Mucosa of stomach (tissue), 1 donor: ENCODE results near the gene SORCS2.

Experiments
- H3K27me3 ChIP-seq: one replicate; pipeline ENCODE4 v1.7.0; 2013; ENCODE audit warnings: mild to moderate bottlenecking, low read length; ENCODE audit not compliant: control insufficient read depth, insufficient read depth
- H3K36me3 ChIP-seq: one replicate; pipeline ENCODE4 v1.7.0; 2013; ENCODE audit warnings: low read length; ENCODE audit not compliant: control insufficient read depth, insufficient read depth
- H3K4me1 ChIP-seq: one replicate; pipeline ENCODE4 v1.7.0; 2013; ENCODE audit warnings: mild to moderate bottlenecking, low read length; ENCODE audit not compliant: control insufficient read depth, insufficient read depth
- H3K4me3 ChIP-seq: one replicate; pipeline ENCODE4 v1.7.0; 2013; ENCODE audit warnings: low read length
- H3K9ac ChIP-seq: one replicate; pipeline ENCODE4 v1.7.0; 2013; ENCODE audit warnings: mild to moderate bottlenecking, low read length, moderate library complexity
- H3K9me3 ChIP-seq: one replicate; pipeline ENCODE4 v1.7.0; 2013; ENCODE audit warnings: mild to moderate bottlenecking, low read length, moderate library complexity; ENCODE audit not compliant: control insufficient read depth
- donor health status: Pancreatic carcinoma.

The SORCS2 gene

DNA sequence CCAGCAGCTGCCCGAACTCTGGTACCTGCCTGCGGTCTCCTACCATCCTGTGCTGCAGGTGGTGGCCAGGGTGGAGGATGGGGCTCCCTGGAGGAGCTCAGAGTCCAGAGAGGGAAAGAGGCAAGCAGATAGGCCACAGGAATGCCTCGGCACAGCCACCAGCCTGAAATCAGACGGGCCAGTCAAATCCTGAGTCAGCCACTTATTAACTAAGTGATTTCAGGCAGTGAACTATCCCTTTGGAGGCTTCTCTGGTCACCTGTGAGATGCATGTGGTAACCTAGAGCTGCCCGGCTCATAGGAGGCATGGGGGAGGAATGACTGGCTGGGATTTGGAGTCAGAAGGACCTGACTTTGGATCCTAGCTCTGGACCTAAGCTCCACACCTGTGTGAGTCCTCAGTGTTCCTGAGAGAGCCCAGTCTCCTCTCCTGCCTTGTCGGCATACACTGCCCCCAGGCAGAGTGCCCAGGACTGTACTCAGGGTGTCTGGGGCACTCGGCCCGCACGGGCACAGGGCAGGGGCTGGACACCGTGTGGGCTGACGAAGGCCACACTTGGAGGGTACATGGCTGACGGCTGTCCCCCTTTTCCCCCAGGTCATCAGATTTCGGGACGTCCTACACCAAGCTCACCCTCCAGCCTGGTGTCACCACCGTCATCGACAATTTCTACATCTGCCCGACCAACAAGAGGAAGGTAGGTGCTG lies 338.7 kb downstream of the SORCS2 start:
- Histone ChIP-seq H3K27me3 (peaks cover 1% of the 10 kb centered on the region), H3K9ac (no peak overlapping the region), H3K9me3 (no peaks in the 10 kb centered on the region), H3K36me3 (no peaks in the 10 kb centered on the region), H3K4me3 (no peak overlapping the region), H3K4me1 (no peaks in the 10 kb centered on the region)

DNA sequence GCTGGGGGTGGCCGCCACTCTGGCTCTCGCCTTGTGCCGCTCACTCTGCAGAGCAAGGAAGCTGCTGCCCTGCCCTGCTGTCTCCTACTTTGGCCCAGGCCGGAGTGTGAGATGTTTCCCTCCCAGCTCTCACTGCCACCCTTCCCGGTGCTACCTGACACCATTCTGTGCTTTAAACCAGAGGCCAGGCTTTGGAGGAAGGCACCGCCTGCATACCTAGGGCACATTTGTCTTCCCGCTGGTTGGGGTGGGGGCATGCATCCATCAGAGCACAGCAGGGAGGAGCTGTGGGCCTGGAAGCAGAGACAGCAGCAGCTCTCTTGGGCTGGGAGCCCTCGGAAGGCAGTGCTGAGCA lies 339.3 kb downstream of the SORCS2 start:
- Histone ChIP-seq H3K9me3 (no peaks in the 10 kb centered on the region), H3K27me3 (no peaks in the 10 kb centered on the region), H3K36me3 (no peaks in the 10 kb centered on the region), H3K9ac (no peak overlapping the region), H3K4me3 (no peak overlapping the region), H3K4me1 (no peaks in the 10 kb centered on the region)

DNA sequence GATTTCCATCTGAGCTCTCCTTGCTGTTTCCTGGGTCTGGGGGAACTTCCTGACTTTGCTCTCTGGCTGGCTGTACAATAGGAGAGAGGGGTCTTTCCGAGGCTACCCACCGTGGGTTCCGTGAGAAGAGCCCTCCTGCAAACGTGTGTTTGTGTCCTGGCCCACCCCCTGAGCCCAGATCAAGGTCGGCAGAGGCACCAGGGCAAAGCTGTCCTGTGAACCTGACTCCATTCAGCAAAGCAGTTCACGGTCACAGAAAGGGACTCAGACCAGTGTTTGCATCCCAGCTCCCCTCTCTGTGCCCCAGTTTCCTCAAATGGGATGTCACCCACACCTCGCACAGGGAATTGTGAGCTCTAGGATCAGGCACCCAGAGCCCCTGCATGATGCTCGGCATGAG lies 339.7 kb downstream of the SORCS2 start:
- no peaks in the 10 kb centered on the region for H3K27me3 ChIP-seq
- H3K36me3 ChIP-seq, result no peaks in the 10 kb centered on the region
- H3K4me1 ChIP-seq, result no peaks in the 10 kb centered on the region
- no peak overlapping the region for H3K9ac ChIP-seq
- H3K9me3 ChIP-seq, result no peaks in the 10 kb centered on the region
- no peak overlapping the region for H3K4me3 ChIP-seq

DNA sequence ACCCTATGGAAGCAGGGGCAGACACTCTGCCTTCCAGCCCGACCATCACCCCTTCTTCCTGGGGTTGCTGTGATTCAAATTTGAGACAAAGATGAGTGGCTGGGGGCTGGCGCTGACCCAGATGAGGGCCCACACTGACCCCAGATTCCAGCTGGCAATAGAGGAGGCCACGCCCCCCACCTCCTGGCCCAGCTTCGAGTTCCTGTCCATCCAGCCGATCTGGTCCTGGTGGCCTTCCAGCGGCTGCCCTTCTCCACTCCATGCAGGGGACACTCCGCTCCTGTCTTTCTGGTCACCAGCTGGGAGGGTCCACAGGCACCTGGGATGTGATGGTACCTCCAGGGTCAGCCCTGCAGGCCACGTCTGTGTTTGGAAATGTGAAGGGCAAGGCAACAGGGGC lies 340.9 kb downstream of the SORCS2 start:
- Histone ChIP-seq H3K36me3 (no peaks in the 10 kb centered on the region), H3K4me1 (no peaks in the 10 kb centered on the region), H3K9me3 (no peaks in the 10 kb centered on the region), H3K27me3 (no peaks in the 10 kb centered on the region), H3K9ac (no peak overlapping the region), H3K4me3 (no peak overlapping the region)

DNA sequence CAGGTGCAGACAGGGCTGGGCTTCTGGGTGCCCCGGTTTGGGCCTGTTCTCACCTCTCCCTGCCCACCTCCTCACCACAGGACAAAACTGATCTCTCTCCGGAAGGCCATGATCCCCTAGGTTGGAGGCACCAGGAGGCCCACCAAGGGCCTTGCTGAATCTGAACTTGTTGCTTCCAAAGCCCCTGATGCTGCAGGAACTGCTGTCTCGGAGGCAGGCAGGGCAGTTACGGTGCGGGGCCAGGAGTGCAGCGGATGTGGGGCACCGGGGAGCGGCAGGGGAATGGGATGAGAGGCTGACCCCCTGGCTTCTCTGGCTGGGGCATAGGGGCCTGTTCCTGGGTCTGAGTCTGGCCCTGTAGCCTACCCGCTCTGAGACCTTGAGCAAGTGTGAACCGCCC lies 342.8 kb downstream of the SORCS2 start:
- H3K27me3 ChIP-seq, result no peaks in the 10 kb centered on the region
- no peaks in the 10 kb centered on the region for H3K36me3 ChIP-seq
- H3K9ac ChIP-seq, result no peak overlapping the region
- H3K4me3 ChIP-seq, result no peak overlapping the region
- no peaks in the 10 kb centered on the region for H3K9me3 ChIP-seq
- H3K4me1 ChIP-seq, result no peaks in the 10 kb centered on the region

DNA sequence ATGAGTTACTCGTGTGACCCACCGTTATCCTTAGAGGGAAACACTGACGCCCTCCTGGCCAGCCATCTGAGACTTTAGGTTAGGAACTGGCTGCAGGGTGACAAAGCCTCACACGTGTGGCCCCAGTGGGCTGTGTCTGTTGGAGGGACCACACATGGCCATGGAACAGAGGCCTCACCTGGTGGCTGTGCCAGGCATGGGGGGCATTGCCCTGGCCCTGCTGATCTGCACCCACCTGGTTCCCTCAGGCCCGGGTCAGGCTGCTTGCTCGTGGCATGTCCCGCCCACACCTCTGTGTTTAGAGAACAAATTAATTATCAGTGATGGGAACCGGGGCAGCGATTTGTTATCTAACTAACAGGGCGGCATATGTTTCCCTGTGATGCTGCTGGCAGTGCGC lies 343.3 kb downstream of the SORCS2 start:
- Histone ChIP-seq H3K4me1 (no peaks in the 10 kb centered on the region), H3K4me3 (no peak overlapping the region), H3K27me3 (no peaks in the 10 kb centered on the region), H3K36me3 (no peaks in the 10 kb centered on the region), H3K9me3 (no peaks in the 10 kb centered on the region), H3K9ac (no peak overlapping the region)

DNA sequence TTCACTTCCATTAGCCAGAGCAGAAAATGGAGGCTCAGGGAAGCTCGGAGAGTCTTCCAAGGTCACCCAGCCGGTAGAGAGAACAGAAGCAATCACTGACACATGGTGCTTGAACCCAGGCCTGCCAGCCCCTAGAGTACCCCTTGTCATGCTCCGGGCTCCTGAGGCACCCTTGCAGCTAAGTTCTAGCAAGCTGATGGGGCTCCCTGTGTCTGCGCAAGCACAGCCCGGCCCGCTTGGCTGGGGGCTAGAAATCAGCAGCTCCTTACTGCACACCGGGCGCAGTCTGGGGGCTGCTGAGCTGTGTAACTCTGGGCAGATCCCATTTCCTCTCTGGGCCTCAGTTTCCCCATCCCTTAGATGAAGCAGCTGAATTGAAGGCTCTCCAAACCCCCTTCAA lies 344.5 kb downstream of the SORCS2 start:
- Histone ChIP-seq H3K4me3 (no peak overlapping the region), H3K27me3 (no peaks in the 10 kb centered on the region), H3K36me3 (no peaks in the 10 kb centered on the region), H3K9me3 (no peaks in the 10 kb centered on the region), H3K4me1 (no peaks in the 10 kb centered on the region), H3K9ac (no peak overlapping the region)

DNA sequence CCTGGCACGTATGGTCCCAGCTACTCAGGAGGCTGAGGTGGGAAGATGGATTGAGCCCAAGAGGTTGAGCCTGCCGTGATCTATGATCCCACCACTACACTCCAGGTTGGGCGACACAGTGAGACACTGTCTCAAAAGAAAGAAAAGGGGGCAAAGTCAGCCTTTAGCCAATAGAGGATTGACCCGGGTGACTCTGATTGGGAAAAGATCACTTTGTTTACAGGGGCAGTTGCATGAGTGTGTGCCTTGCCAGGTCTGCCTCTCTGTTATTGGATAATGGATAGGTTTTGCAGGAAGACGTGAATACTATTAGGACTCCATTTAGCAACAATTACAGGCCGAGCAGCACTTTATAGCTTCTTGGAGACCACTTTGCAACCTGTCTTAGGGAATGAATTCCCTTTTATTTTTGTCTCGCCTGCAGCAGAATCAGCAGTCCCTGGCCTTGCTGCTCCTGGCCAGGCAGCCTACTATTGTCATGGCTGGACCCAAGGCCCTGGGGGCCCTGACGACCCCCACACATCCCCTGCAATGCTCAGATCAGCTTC lies 345.6 kb downstream of the SORCS2 start:
- no peak overlapping the region for H3K4me3 ChIP-seq
- no peaks in the 10 kb centered on the region for H3K4me1 ChIP-seq
- no peaks in the 10 kb centered on the region for H3K9me3 ChIP-seq
- H3K27me3 ChIP-seq, result no peaks in the 10 kb centered on the region
- H3K36me3 ChIP-seq, result no peaks in the 10 kb centered on the region
- H3K9ac ChIP-seq, result no peak overlapping the region

DNA sequence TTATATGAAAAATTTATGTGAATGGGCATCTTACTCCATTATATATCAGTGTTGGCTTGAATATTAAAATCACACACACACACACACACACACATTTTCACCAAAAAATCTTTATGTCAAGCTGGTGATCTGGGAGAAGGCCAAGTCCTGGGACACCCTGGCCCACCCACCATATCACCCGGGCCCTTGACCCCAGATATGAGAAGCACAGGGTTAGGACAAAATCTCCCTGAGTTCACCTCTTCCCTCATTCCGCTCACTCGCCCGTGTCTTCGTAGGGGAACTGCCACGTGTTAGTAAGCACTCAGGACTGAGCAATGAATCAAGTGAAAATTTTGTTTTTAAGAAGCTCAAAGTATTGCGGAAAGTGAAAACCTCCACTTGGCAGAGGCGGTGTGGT lies 346.2 kb downstream of the SORCS2 start:
- Histone ChIP-seq H3K27me3 (no peaks in the 10 kb centered on the region), H3K9ac (no peak overlapping the region), H3K36me3 (no peaks in the 10 kb centered on the region), H3K4me1 (no peaks in the 10 kb centered on the region), H3K4me3 (no peak overlapping the region), H3K9me3 (no peaks in the 10 kb centered on the region)

DNA sequence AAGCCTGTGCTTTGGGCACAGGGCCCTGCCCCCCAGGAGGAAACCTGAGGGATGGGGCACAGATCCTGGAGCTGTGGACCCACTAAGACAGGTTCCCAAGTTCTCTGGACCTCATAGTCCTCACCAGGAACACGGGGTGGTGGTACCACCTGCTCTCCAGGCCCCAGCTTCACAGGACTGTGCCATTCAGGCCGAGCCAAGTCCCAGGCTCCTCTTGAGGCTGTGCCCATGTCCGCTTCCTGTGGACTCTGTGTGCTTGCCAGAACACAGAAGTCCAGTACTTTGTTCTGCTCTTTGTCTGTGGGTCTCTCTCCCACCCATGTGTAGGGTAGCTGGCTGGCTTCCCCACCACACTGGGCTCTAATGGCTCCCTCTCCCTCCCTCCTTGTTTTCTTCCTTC lies 346.8 kb downstream of the SORCS2 start:
- Histone ChIP-seq H3K4me3 (no peak overlapping the region), H3K36me3 (no peaks in the 10 kb centered on the region), H3K9me3 (no peaks in the 10 kb centered on the region)

DNA sequence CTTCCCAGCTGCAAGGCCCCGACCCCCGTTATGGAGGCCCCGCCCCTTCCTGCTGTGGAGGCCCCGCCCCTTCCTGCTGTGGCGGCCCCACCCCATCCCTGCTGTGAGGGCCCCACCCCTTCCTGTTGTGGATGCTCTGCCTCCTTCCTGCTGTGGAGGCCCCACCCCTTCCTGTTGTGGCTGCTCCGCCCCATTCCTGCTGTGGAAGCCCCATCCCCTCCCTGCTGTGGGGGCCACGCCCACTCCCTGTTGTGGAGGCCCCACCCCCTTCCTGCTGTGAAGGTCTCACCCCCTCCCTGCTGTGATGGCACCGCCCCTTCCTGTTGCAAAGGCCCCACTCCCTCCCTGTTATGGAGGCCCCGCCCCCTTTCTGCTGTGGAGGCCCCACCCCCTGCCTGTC lies 347.3 kb downstream of the SORCS2 start:
- Histone ChIP-seq H3K9ac (no peak overlapping the region), H3K9me3 (no peaks in the 10 kb centered on the region), H3K27me3 (no peaks in the 10 kb centered on the region), H3K4me1 (no peaks in the 10 kb centered on the region), H3K36me3 (no peaks in the 10 kb centered on the region), H3K4me3 (no peak overlapping the region)

More for the DNA sequence above, 346.8 kb downstream of the SORCS2 start:
- no peaks in the 10 kb centered on the region for H3K4me1 ChIP-seq
- H3K27me3 ChIP-seq, result no peaks in the 10 kb centered on the region
- no peak overlapping the region for H3K9ac ChIP-seq

DNA sequence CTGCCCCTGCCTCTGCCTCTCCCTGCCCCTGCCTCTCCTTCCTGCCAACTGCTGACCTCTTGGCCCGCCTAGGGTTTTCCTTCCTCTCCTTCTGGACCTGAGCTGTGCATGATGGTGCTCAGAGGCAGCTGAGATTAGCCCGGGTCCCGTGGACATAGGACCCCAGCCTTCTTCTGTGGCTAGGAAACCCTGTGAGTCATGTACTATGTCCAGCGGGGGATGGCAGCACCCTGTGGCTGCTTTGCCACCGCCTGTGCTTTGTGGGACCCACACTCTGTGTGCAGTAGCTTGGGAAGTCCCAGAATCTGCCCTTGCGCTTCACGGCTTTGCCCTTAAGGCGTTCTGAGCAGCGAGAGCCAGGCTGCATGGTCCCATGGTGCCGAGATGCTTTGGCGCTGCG lies 347.9 kb downstream of the SORCS2 start:
- H3K9me3 ChIP-seq, result no peaks in the 10 kb centered on the region
- no peaks in the 10 kb centered on the region for H3K27me3 ChIP-seq
- no peak overlapping the region for H3K4me3 ChIP-seq
- H3K4me1 ChIP-seq, result no peaks in the 10 kb centered on the region
- no peaks in the 10 kb centered on the region for H3K36me3 ChIP-seq
- H3K9ac ChIP-seq, result no peak overlapping the region
